Left renal cortex interstitium (tissue), 4 donors: ENCODE results near the gene C12orf76. TPM values are rescaled to one million over a fixed set of nuclear protein-coding genes. Genes with fewer than 3 reads are reported as not detected.
A peak's percentile ranks its signal among the peaks of the same experiment; 100 is the strongest.
"Not testable (repeated sequence)": the region's sequence is repeated elsewhere in the genome, so short reads cannot be mapped to it uniquely, and the experiment has no call there.

Experiments used
- DNase-seq, 4 donors: peaks; one replicate each; pipeline ENCODE4 v3.0.0-alpha.2; 2013; ENCODE audit warnings: low read depth in 4 of 4, low spot score in 2 of 4, missing footprints in 1 of 4
- polyA plus RNA-seq, 4 donors: library from polyadenylated mRNA; unstranded; fragments of 120-200 nt; gene quantifications; one replicate each; pipeline ENCODE4 v1.2.1, GENCODE V29; 2013; ENCODE audit not compliant: insufficient read length in 4 of 4

Gene C12orf76
- polyA plus RNA-seq, 4 donors: 30.9 to 41.9 (median 34.2) TPM

DNA sequence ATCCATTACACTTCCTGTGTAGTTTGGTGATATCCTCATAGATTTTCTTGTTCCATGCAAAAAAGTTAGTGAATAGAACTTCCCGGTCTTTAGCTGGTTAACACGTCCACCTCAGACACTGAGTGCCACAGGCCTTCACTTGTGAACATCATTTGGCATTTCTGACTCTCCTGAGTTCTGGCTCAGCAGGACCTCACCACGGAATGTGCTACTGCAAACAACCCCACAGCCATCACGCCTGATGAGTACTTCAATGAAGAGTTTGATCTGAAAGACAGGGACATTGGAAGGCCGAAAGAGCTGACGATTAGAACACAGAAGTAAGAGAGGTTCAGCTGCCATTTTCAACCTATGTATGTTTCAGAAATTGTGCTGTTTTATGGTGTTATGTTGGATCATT is 20.0 kb downstream of the C12orf76 start:
- no peak for DNase-seq

DNA sequence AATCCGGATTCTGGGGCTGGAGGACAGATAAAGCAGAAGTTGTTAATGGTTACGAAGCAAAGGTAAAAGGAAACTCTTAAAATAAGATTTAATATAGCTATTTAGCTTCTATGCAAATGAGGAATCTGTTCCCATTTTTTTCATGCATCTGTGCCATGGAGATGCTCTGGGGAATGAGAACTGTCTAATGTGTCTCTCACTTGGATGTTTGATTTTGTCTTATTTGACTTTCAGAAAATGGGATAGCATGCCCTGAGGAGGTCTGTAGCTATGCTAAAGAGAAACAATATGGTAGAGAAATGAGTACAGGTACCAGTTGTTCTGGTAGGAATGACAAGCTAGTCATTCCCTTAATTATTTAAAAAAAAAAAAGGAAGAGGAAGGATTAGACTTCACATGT is 24.3 kb downstream of the C12orf76 start:
- no peak for DNase-seq

DNA sequence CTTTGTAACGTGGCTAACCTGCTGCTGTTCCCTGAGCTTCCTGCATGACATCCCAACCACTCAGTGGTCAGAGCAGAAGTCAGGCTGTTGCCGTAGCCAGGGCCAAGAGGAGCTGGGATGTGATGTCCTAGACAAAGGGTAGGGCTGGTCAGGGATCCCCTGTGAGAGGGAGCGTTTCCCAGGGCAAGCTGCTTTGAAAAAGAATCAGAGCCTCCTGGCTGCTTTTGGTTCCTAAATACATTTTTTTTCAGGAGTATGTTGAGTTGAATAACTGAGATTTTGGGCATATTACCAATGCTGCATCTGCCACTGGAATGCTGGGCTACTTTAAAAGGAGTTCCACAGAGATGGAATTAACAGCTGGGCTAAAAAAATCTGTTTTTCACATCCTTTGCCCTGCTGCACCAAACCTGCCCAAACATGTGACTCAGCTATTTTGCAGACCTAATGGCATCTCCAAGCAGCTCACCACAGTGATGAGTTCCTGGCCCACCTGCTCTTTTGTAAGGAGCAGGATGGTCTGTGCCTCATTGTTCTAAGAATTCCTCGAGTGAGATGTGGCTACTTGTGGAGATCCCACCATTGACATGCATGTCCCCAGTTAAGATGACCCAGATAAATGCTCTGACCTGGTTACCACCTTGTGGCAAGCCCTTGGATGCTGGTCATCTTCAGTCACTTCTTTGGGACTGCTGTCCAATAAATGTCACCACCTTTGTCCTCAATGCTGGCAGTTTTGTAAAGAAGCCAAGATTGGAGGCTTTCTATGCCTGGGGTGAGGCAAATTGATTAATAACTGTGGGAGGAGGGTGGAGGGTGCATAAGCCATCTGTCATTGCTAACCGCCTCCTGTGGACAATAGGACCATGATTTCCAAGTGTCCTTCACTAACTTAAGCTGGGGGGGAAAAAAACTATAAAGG is 25.0 kb downstream of the C12orf76 start:
- no peak for DNase-seq

DNA sequence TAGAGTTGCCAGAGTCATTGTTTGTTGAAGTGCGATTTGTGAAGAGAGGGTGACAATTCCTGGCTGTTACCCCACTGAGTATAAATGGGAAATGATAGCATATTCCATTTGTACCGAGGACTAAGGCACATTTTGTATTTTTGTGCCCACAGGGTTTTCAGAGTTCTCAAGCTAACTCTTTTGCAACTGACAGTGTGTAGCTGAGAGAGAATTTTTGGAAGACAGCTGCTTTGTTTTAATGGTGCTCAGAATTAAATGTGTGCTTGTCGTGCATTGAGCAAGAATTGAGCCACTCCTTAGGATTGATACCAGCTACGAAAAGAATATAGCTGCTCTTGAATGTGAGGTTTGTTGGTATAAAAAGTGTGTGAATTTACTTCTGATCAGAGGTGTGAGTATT is 27.4 kb downstream of the C12orf76 start:
- no peak for DNase-seq

DNA sequence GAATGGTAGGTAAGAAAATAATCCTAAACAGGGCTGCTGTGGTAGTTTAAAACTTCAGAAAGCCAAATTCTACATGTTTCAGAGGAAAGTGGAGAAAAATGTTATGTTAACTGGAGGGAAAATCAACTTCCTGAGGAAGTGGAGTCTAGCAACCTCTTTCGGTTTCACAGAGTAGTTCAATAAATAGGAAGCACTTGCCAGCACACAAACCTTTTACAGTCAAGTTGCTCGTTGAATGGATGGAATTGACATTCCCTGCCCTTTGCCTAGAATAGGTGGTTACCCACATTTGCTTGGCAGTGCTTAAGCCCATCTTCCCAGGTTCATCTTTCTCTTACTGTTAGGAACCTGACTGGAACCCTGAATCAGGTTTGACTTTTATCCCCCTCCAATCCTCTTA is 33.2 kb downstream of the C12orf76 start:
- DNase-seq: no peak

DNA sequence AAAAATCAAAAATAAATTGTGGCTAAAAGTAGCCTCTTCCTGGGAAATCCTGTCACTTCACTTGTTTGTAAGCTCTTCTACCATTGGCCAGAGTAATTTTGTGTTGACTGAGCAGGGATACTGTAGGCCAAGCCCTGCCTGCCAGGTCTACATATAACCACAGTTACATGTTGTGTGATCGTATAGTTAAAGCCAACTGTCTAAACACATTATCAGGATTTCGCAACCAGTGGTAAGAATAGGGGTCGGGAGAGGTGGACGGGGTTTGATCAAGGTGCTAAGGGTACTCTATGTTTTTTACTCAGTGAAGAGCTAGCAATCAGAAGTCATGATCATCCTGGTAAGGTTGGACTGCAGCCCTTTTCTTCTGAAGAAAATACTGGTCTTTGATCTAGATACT is 35.7 kb downstream of the C12orf76 start:
- no peak for DNase-seq

DNA sequence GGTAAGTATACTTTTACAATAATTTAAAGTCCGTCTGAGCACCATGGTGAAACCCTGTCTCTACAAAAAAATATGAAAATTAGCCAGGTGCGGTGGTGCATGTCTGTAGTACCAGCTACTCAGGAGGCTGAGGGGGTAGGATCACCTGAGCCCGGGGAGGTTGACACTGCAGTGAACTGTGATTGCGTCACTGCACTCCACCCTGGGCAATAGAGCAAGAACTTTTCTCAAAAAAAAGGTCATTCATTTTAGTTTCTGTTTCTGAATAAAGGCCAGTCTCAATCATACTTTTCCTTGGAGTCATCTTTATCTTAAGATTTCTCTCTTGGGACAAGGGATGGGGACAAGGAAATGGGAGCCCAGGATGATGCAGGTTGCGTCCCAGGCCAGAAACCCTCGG is 36.2 kb downstream of the C12orf76 start:
- no peak for DNase-seq

DNA sequence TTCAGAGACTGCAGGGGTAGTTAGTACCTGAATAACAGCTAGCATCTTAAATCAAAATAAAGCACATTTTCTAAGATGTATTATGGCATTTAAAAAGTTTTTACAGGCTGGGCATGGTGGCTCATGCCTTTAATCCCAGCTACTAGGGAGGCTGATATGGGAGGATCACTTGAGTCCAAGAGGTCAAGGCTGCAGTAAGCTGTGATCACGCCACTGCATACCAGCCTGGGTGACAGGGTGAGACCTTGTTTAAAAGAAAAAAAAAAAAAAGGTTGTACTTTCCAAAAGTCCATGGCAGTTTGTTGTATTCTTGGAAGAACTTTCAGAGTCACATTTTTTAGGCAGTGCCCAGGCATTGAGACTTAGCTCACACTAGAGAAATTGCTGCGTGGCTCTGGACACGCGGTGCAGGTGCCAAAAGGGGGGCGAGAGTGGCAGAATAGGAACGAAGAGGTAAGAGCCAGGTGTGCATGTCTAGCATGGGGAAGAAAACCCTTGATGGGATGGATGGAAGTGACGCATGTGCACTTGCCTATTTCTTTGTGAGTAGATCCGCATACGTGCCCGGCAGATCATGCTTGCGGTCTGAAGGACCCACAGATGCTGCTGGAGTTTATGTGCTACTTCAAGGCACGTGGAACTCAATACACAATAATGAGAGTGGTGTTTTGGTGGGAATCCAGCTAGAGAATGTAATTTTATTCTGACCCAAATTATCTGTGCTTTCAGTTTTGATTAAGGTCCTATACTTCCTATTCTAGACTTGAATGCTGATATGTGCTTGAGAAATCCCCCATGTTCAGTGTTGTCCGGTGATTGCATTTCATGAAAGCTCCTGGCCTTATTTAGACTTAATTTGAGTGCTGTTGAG is 37.2 kb downstream of the C12orf76 start:
- no peak for DNase-seq

DNA sequence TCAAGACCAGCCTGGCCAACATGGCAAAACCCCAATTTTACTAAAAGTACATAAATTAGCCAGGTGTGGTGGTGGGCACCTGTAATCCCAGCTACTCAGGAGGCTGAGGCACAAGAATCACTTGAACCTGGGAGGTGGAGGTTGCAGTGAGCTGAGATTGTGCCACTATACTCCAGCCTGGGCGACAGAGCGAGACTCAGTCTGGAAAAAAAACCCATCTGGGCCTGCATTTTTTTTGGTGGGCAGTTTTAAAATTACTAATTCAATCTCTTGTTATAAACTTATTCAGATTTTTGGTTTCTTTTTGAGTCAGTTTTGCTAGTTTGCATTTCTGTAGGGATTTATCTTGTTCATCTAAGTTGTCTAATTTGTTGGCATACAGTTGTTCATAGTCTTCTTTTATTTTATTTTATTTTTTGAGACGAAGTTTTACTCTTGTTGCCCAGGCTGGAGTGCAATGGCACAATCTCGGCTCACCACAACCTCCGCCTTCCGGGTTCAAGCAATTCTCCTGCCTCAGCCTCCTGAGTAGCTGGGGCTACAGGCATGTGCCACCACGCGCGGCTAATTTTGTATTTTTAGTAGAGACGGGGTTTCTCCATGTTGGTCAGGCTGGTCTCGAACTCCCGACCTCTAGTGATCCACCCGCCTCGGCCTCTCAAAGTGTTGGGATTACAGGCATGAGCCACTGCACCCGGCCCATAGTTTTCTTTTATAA is 39.5 kb downstream of the C12orf76 start:
- DNase-seq: not testable (repeated sequence)

DNA sequence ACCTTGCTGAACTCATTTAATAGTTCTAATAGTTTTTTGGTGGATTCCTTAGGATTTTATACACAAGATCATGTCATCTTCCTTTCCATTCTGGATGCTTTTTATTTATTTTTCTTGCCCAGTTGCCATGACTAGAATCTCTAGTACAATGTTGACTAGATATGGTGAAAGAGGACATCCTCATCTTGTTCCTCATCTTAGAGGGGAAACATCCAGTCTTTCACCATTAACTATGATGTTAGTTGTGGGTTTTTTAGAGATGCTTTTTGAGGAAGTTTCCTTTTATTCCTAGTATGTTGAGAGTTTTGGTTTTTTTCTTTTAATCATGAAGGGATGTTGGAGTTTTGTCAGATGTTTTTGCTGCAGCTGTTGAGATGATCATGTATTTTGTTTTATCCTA is 40.4 kb downstream of the C12orf76 start:
- DNase-seq: no peak

DNA sequence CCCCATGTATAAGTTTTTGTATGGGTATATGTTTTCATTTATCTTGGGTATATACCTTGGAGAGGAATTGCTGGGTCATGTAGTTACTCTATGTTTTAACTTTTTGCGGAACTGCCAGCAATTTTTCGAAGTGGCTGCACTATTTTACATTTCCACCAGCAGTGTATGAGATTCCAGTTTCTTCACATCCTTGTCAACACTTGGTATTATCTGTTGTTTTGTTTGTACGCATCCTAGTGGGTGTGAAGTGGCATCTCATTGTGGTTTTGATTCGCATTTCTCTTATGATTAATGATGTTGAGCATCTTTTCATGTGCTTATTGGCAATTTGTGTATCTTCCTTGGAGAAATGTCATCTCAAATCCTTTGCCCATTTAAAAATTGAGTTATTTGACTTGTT is 42.2 kb downstream of the C12orf76 start:
- DNase-seq: no peak

DNA sequence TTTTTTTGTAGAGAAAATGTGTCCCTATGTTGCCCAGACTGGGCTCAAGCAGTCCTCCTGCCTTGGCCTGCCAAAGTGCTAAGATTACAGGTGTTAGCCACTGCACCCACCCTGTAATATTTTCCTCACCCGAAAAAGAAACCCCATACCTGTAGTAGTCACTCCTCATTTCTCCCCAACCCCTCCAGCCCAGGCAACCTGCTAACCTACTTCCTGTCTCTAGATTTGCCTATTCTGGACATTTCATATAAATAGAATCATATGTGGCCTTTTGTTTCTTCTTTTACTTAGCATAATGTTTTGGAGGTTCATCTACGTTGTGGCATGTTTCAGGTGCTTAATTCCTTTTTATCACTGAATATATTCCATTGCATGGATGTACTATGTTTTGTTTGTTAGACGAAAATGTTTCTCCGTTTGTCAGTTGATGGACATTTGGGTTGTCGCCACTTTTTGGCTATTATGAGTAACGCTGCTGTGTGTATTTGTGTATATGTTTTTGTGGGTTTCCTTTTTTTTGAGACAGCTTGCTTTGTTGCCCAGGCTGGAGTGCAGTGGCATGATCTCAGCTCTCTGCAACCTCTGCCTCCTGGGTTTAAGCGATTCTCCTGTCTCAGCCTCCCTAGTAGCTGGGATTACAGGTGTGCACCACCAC is 42.9 kb downstream of the C12orf76 start:
- DNase-seq: no peak

DNA sequence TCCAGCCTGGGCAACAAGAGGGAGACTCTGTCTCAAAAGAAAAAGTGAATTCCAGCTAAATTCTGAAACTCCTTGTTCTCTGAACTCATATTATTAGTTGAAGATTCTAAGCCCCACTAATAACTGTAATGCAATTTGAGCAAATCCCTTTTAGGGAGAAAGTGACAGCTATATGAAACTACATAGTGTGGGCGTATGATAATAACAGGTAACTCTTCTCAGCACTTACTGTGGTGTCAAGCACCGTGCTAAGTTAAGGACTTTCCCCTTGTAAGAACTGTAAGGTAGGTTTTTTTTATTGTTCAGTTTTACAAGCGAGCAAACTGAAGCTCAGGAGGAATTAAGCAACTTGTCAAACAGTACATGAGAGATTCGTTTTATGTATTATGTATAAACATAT is 43.7 kb downstream of the C12orf76 start:
- DNase-seq: no peak

DNA sequence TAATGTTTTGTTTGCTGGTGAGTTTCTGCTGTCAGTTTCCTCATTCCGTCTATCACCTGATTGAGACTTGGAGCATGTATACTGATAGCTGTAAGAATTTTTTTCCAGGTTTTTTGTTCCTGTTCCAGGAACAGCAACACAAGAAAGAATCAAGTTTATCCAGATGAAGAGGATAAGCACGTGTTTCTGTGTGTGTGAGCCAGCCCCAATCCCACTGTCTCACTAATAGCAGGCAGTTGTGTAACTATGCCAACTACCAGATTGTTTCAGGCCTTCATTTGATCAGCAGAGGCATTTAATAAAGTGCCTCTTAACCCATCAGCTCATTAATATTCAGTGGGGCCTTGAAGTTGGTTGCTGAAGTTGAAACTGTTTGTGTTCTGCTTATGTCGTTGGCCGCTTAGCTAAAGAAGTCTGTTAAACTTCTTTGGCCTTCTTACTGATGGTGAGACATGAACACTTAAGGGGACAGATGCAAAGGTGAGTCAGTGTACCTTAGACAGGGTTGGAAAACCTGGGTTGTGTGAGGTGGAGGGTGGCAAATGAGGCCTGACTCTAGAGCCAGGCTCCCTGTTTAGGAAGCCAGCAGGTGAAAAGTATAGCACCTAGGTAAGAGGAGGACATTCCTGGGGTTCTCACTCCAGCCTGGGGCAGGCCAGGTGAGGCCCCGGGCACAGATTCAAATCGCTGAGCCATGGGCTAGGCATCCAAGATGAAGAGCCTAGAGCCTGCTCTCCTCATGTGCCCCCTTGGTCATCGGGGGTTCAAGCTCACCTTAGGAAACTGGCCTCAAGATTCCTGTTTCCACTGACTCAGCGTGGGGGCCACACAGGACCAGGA is 45.4 kb downstream of the C12orf76 start:
- no peak for DNase-seq

DNA sequence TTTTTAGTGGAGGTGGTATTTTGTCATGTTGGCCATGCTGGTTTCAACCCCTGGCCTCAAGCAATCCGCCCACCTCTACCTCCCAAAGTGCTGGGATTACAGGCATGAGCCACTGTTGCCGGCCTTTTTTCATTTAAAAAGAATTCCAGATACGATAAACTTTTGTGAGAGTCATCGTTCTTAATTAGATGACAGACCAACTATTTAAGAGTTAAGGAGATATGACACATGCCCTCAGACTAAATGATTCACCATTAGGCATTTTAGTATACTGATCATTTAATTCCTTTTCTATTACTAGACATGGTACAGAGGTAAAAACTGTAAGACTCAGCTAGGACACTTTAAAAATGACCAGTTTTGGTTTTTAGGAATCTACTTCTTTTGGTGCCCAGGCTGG is 46.7 kb downstream of the C12orf76 start:
- no peak for DNase-seq

DNA sequence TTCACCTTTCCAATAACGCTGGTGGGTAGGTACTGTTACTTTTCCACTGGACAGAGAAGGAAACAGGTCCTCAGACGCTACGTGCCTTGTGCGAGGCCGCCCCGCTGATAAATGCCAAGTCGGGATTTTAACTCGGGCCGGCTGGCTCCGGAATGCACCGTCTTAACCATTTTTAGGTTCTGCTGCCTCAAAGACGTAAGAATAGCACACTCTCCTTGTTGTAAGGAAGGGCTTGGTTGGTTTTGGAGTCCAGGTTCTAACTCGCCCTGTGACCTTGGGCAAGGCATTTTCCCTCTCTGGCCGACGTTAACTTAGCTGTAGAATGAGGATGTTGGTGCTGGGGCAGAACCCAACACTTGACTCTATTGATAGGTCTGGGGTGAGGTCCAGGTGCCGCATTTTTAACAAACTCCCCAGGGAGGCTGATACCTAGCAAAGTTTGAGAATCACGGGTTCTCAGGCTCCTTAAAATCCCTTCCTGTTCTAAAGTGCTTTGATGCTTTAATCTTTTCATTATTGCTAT is 48.3 kb downstream of the C12orf76 start:
- no peak for DNase-seq

DNA sequence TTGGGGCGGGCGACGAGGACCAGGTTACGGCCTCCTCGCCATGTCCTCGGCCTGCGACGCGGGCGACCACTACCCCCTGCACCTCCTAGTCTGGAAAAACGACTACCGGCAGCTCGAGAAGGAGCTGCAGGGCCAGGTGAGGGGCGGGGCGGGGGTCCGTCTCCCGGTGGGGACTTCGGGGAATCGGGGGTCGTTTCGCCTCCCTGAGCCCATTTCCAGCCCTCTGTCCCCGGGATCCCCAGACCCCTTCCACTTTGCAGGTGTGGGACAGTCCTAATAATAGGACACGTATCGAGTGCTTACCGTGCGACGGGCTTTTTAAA is 48.7 kb downstream of the C12orf76 start:
- DNase-seq: no peak

DNA sequence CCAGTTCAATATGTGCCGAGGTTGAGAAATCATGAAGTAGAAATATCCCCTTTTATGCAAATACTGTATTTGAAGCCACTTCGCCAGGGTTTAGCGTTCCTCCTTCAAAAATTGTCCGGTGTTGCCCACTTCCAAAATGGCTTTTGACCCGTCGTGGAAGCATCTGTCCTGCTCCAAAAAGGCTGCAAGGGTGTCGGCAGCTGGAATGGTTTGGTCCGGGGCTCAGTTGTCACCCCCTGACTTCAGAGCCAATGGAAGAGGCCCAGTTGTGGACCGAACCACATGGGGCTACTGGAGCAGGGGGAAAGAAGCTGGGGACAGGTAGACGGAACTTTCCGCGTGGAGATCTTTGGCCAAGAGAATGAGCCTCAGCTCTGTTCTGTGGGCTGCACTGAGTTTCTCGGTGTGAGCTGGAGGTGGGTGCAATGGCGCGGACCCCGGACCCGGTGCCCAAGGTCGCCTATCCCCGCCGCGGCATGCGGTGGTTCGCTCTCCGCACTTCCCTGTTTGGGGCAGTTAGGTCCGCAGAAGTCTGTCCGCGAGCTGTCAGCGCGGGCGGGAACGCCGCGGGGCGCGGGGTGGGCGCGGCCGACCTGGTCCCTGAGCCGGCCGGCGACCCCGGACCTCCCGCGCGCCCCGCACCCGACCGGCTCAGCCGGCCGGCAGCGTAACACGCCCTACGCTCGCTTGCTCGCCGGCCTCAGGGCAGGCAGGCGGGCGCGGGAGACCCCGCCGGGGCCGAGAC is 49.2 kb downstream of the C12orf76 start, which contains the start of gene ANKRD13A:
Gene ANKRD13A, plus strand, starts transcription at position 527 of the 745 bp plus-strand sequence. CDS start 259 bp downstream, outside the sequence.
- peak; percentile 89 to 96 (median 92) for DNase-seq
